Stimulated activated CD8-positive, alpha-beta memory T cell treated with anti-CD3 and anti-CD28 coated beads, Interleukin-15, amount 100 ng/mL, for 48 hours (primary cell): Measurements from ENCODE around the gene BMP10.

ENCODE experiments used
- DNase-seq, 2 donors: peaks; one replicate each; pipeline ENCODE4 v3.0.0-alpha.2; 2020; ENCODE audit warnings: low read depth in 2 of 2

The BMP10 gene, protein sequence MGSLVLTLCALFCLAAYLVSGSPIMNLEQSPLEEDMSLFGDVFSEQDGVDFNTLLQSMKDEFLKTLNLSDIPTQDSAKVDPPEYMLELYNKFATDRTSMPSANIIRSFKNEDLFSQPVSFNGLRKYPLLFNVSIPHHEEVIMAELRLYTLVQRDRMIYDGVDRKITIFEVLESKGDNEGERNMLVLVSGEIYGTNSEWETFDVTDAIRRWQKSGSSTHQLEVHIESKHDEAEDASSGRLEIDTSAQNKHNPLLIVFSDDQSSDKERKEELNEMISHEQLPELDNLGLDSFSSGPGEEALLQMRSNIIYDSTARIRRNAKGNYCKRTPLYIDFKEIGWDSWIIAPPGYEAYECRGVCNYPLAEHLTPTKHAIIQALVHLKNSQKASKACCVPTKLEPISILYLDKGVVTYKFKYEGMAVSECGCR

DNA sequence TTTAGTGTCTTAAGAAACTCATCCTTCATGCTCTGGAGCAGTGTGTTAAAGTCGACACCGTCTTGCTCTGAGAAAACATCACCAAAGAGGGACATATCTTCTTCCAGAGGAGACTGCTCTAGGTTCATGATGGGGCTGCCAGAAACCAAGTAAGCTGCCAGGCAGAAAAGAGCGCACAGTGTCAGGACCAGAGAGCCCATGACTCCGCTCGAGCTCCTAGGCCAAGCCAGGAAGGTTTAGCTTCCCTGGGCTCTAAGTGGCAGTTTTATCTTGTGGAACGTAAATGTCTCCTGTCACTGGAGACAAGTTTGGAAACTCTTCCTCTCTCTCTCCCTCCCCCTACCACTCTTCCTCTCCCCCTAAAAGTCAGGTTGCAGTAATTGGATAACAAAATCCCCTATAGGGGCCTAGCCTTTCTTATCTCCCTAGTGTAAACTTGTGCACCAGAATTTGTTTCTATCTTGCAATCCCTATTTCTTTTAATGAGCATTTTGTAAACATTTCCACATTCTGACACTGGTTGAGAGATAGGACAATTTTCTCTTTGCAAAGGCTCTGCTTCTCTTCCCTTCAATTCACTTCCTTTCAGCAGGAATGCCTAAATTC is at the start of gene BMP10:
TSS of gene BMP10 (minus strand) at position 239 of the 606 bp plus-strand sequence. CDS start at position 200, 39 bp downstream.
- DNase-seq = no peak

DNA sequence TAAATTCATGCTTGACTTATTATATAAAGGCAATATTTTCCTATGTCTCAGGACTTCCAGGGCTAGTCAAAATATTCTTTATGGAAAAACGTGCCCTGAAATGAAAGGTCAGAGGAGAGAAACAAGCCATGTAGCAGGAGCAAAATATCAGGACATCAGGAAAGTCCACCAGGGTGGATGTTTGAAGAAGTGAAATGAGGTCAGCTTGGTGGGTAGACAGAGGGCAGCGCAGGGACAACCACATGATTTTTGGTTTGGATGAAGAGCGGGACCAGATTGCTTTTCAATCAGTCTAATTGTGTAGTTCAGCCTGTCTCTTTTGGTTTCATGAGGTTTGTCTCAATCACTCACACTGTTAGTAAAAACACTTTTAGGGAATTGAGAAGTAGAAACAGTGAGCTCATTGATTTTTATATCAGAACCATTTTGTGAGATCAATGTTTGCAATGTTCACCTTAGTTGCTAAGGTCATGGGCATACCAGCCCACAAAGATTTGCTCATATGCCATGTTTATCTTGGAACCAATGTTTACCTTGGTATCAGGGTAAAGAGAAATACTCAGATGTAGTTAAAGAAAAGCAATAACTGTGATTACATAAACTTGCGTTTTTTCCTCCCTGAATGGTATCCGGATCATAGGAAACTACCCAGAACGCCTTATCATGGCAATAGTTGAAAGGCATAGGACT is 49.4 kb upstream of the BMP10 start:
- DNase-seq = no peak

DNA sequence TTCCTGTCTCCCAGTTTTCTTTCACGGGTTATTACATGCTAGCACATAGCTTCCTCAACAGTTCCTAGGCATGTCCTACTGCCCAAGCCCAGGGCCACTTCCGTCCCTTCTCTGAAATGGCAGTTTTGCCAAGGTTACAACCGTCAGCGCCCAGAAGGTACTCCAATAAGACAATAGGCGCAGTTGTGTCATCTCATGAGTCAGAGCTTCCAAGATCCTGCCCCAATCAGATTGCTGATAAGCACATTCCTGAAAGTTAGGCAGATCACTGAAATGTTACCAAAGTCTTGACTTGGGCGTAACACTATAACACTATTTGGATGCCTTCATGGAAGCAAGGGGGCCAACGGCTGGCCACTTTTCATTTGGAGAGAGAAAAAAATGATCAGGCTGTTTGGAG is 47.3 kb upstream of the BMP10 start:
- no peak for DNase-seq

DNA sequence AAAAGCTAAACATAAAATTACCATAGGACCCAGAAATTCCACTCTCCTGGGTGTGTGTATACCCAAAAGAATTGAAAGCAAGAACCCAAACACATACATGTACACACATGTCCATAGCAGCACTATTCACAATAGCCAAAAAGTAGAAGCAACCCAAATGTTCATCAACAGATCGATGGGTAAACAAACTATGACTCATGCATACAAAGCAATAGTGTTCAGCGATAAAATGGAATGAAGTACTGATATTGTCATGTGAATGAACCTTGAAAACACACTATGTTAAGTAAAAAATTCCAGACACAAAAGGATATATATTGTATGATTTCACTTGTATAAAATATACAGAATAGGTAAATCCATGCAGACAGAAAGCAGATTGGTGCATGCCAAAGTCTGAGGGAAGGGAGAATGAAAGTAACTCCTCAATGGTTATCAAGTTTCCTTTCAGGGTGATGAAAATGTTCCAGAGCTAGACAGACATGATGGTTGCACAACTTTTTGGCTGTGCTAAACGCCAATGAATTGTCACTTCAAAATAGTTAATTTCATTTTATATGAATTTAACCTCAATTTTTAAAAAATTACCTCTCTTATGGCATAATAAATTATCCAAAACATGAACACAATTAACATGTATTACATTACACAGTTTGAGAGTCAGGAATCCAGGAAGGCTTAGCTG is 46.0 kb upstream of the BMP10 start:
- no peak for DNase-seq

DNA sequence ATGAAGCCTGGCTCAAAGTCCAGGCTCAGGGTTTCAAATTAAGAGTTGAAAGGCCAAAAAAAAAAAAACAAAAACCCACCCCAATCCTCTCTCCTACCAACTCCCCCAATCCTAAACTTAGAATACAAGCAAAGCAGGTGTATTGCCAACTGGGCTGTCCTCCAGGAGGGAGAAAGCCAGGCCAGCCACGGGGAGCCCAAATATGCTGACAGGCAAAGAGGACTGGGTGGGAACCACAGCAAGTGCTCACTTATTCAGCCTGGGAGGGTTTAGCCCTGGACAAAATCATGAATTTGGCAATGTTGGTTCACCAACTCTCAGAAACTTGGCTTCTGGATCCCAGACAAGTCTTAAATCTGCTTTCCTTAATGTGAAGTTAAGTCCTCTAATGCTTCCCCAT is 45.0 kb upstream of the BMP10 start:
- no peak for DNase-seq

DNA sequence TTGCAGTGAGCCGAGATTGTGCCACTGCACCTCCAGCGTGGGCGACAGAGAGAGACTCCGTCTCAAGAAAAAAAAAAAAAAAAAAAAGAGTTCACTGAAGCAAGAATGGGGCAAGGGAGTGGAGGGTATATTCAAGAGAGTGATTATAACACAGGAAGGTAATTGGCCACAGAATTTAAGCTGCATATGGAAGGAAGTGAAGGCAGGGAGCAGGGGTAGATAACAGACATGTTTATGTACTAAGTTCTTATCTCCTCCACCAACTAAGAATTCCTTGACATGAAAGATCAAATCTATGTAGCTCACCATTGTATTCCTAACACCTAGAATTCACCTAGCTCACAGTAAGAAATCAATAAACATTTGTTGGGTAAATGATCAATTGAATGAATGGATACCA is 44.2 kb upstream of the BMP10 start:
- DNase-seq = no peak

DNA sequence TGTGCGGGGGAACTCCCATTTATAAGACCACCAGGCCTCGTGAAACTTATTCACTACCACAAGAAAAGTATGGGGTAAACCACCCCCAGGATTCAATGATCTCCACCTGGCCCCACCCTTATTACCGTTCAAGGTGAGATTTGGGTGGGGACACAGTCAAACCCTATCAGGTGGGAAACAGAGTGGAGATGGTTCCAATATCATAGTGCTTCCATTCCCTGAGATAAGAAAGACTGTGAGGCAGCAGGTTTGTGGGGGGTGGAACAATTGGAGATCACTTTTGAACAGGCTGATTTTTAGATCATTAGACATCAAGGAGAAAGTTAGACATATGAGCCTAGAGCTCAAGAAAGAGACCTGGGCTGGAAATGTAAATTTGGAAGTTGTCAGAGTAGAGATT is 42.2 kb upstream of the BMP10 start:
- no peak for DNase-seq

DNA sequence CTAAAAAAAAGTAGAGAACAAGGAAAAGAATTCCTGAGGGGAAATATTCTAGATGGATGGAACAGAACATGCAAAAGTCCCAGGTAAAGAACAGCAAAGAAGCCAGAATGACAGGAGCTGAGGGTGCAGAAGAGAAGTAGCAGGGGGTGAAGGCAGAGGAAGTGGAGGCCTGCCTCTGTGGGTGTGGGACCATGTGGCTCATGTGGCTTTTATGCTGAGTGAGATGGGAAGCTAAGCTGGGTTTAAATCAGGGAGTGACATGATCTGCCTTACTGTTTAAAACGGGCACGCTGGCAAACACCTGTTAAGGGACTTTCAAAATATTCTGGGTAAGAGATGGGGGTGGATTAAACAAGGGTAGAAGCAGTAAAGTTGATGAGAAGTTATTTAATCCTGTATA is 41.5 kb upstream of the BMP10 start:
- DNase-seq = no peak

DNA sequence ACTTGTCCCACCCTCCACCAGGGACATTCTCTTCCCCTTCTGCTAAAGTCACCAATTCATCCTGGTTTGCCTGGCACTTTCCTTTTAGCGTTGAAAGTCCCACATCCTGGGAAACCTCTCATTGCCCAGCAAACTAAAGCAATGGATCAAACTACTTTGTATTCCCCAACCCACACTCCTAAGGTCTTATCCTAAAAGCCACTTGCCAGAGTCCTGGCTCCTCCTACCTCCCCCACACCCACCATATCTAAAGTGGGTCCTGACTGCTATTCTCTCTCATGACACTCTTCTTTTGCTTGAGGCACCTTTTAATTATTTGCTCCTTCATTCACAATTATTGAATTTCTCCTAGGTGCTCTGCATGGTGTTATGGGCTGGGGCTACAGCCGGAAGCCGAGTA is 40.9 kb upstream of the BMP10 start:
- DNase-seq = no peak

DNA sequence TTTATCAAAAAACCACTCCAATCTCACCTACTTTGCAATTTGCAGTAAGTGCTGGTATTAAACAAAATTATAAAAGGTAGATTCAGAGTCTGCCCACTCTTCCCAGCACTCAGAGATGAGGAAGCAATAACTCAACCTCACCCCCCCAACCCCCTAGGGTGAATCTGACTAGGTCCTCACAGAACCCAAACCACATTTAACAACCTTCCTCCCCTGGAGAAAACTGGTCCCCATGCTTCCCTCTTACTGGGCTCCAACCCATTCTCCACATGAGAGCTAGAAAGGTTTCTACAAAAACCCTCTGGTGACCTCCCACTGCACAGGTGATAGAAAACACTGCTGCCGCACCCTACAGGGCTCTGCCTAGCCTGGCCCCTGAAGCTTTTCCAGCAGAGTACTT is 40.5 kb upstream of the BMP10 start:
- DNase-seq = no peak

DNA sequence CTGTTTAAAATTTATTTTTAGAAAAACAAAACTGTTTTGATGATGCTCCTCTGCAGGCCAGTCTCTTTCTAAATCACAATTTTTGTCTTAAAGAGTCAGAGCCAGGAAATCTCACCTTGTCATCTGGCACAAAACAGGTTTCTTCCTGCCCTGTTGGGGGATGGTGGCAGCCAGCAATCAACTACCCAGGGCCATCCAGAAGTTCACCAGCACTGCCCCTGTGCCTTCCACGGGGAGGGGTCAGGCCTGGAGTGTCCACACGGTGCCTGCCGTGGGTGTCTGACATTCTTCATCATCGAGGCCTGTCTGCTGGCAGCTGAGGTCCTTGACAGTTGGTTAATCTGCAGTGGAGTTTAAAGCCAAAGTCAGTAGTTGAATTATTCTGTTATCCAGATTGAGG is 40.0 kb upstream of the BMP10 start:
- DNase-seq = no peak

DNA sequence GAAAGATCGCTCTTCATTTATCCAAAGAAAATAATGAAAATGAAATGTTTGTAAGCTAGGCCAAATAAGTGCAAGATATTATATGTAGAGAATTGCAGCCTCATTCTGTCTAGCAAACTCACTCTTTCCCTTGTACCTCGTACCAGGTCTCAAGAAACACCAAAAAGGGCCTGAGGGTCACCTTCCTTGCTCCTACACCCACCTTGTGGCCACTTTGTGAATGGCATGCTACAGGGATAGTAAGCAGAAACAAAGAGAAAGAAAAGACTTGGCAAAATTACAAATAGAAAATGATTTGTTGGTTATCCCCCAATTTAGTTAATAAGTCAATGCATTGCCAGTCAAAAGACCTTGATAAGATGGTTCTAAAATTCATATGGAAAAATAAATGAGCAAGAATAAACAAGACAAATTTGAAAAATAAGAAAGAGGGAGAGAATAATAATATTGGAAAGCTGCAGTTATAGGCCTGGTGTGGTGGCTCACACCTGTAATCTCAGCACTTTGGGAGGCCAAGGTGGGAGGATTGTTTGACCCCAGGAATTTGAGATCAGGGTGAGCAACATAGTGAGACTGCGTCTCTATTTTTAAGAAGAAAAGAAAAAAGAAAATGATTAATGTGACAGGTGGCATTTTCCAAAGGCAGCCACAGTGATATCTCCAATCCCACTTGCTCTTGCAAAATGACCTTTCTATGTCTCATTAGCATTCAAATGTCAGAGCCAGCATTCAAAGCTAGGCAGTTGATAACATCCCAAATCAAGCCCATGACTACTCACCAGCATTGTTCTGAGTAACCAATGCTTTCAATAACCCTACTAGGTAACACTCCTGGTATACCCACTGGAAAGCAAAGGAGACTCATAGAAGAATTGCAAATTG is 38.8 kb upstream of the BMP10 start:
- DNase-seq = peak; percentile 47 to 49

DNA sequence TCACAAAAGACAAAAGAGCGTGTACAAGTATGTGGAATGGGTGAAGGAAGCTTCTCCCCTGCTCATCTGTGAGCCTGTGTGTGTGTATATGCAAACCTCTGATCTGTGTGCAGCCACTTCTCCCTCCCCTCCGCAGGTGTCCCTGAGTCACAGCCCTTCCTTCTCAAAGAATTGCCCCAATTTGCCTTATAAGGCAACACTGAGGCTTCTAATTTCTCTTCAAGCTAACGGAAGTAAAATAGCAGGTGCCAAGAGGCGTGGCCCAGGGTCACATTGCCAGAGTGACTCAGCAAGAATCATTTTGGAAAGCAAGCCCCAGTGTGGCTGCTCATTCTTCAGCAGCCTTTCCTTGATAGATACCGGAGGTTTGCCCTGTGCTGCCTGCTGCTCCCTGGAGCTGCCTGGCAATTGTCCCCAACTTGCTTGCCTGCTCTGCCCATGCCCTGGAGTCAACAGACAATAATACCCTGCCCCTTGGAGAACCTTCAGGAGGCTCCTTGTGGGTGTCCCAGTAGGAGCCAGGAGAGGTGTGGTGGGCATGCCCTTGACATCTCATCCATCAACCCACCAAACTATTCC is 37.3 kb upstream of the BMP10 start:
- DNase-seq = peak; percentile 69 to 77

DNA sequence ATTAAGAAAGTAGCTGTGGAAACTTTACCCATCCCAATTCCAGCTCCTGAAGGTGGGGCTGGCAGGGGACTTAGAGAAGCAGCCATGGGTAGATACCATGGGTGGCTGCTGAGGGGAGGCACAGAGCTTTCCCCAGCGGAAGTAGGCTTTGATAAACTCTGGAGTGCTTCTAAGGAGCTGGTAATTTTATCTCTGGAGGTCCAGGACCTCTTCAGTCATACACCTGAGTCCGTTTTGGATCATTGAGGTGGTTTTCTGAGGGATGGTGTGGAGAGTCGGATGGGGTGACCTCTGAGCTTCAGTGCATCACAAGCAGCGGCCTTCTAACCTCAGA is 36.7 kb upstream of the BMP10 start:
- no peak for DNase-seq

DNA sequence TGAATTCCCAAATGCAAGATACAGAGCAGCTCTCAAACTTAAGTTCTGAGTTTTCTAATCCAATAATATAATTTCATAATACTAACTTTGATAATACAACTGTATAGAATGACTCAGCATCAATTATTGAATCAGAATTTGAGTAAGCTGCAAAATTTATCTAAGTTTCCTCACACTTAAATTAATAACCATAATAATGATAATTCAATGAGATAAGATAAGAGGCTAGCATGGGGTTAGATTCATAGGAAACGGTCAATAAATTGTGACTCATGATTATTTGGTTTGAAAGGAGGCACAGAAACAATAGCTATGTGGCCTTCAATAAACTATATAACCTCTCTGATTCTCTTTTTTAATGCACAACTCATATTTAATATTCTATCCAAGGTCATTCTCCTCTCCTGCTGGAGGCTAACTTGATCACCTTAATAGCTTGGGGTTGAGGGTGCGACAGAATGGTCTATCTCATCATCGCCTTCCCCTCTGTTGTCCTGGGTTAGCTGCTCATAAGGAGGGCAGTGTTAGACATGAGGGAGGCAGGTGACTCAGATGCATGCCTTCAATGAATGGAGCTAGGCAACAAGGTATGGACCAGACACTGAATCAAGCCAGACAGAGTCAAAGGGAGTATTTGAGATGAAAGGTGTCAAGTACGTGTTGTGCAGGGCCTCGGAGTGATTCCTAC is 36.2 kb upstream of the BMP10 start:
- DNase-seq = no peak

DNA sequence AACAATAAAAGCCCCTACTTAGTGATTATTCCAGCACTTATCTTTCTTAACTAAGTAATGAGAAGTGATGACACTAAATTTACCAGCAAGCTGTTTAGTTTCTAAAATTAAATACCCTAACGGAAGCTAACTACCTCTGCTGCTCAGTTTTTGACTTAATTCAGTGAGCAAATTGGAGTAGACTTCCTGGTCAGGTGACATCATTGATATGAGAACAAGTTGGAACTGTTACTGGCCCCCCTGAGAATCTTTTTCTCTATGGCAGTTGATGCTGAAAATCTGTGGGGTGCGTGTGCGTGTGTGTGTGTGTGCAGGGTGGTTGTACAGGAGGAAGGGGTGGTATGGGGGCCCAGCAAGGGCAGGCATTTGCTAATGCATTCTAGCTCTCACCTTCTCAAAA is 35.5 kb upstream of the BMP10 start:
- no peak for DNase-seq

DNA sequence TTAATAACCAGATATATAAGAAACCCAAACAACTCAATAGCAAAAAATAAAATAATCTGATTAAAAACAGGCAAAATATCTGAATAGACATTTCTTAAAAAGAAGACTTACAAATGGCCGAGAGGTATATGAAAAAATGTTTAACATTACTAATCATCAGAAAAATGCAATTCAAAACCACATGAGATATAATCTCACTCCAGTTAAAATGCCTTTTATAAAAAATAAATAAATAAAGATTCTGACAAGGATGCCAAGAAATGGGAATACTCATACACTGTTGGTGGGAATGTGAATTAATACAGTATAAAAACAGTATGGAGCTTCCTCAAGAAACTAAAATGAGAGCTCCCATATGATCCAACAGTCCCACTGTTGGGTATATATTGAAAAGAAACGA is 33.9 kb upstream of the BMP10 start:
- DNase-seq = no peak

DNA sequence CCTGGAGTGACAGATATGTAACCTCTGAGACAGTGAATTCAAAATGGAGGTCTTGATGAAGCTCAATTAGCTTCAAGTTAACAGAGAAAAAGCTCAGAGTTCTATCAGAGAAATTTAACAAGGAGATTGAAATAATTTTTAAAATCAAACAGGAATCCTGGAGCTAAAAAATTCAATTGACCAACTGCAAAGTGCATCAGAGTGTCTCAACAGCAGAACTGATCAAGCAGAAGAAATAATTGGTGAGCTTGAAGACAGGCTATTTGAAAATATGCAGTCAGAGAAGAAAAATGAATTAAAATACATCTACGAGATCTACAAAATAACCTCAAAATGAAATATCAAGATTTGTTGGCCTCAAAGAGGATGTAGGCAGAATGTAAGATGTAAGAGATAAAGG is 30.4 kb upstream of the BMP10 start:
- no peak for DNase-seq

DNA sequence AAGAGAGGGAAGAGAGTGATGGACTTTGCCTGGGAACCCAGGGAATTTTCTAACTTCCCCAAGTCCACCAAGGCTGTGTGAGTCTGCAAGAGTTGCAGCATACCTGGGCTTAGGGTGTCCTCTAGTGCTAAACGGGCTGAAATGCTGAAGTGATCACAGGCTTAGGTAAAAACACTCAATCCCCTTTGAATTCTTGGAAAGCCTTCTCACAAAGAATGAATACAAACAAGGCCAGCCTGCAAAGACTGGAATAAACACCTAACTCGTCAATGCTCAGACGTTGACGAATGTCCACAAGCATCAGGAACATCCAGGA is 30.0 kb upstream of the BMP10 start:
- no peak for DNase-seq

DNA sequence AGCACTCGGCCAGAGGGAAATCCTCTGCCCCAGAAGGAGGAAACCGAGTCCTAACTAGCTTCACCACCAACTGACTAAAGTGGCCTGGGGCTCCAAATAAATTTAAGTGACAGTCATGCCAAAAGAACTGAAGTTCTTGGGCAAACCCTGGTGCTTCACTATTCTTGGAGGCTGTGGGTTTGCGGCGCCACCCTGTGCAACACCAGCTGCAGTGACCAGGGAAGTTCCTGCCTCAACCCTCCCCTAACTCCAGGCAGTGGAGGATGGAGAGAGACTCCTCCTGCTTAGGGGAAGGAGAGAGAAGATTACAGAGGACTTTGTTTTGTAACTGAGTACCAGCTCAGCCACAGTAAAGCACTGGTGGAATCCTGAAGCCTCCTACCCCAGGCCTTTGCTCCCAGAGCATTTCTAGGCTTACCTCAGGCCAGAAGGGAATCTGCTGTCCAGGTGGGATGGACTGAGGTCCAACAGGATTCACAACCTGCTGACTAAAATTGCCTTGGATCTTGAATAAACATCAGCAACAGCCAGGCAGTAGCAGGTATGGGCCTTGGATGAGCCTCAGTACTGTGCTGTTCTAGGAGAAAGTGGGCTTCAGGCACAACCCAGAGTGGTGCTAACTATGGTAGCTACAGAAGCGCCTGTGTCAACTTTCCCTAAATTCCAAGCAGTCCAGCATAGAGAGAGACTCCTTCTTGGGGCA is 29.4 kb upstream of the BMP10 start:
- DNase-seq = no peak
